Thymus (tissue), 11 donors: ENCODE data around the gene LSM3. TPM values are rescaled to one million over a fixed set of nuclear protein-coding genes. Genes with fewer than 3 reads are reported as not detected.

Experiments
- DNase-seq, 9 donors: peaks; one replicate each; pipeline ENCODE4 v3.0.0-alpha.2; 2013; ENCODE audit warnings: low spot score in 9 of 9, low read depth in 6 of 9, missing footprints in 1 of 9
- H3K27ac ChIP-seq, 2 donors: one replicate each; pipeline ENCODE4 v1.5.1; 2013; ENCODE audit warnings: control low read depth in 1 of 2, low read depth in 1 of 2, low read length in 1 of 2, mild to moderate bottlenecking in 1 of 2, moderate library complexity in 1 of 2
- H3K27me3 ChIP-seq, 2 donors: one replicate each; pipeline ENCODE4 v1.5.1; 2013; ENCODE audit warnings: low read length in 1 of 2; ENCODE audit not compliant: control insufficient read depth in 2 of 2, insufficient read depth in 1 of 2
- H3K36me3 ChIP-seq, 2 donors: one replicate each; pipeline ENCODE4 v1.5.1; 2013; ENCODE audit warnings: low read length in 1 of 2, mild to moderate bottlenecking in 1 of 2, moderate library complexity in 1 of 2; ENCODE audit not compliant: control insufficient read depth in 2 of 2, insufficient read depth in 2 of 2
- H3K4me1 ChIP-seq, 2 donors: one replicate each; pipeline ENCODE4 v1.5.1; 2013; ENCODE audit warnings: low read length in 2 of 2; ENCODE audit not compliant: control insufficient read depth in 2 of 2, insufficient read depth in 2 of 2
- H3K4me3 ChIP-seq, 2 donors: one replicate each; pipeline ENCODE4 v1.5.1; 2013; ENCODE audit warnings: low read length in 2 of 2, control low read depth in 1 of 2, mild to moderate bottlenecking in 1 of 2
- H3K9me3 ChIP-seq, 2 donors: one replicate each; pipeline ENCODE4 v1.5.1; 2013; ENCODE audit warnings: low read length in 1 of 2, mild to moderate bottlenecking in 1 of 2; ENCODE audit not compliant: control insufficient read depth in 2 of 2, insufficient read depth in 1 of 2
- WGBS: extraction: QIAGEN DNeasy Blood & Tissue Kit; methylation state at CpG from one replicate; pipeline ENCODE4 v1.1.7; 2013; 5-methylcytosine and 5-hydroxymethylcytosine counted together
- polyA plus RNA-seq: library from polyadenylated mRNA; stranded (reverse); fragments of 200-250 nt; gene quantifications from one replicate; pipeline ENCODE4 v1.2.3, GENCODE V29; 2013
- total RNA-seq: library from RNA; stranded (reverse); fragments of 120-200 nt; gene quantifications from one replicate; pipeline ENCODE4 v1.2.4, GENCODE V29; 2013
- donor health status: healthy.

Gene LSM3
- total and polyA plus RNA-seq, 2 donors: 18.3 to 20.9 TPM

DNA sequence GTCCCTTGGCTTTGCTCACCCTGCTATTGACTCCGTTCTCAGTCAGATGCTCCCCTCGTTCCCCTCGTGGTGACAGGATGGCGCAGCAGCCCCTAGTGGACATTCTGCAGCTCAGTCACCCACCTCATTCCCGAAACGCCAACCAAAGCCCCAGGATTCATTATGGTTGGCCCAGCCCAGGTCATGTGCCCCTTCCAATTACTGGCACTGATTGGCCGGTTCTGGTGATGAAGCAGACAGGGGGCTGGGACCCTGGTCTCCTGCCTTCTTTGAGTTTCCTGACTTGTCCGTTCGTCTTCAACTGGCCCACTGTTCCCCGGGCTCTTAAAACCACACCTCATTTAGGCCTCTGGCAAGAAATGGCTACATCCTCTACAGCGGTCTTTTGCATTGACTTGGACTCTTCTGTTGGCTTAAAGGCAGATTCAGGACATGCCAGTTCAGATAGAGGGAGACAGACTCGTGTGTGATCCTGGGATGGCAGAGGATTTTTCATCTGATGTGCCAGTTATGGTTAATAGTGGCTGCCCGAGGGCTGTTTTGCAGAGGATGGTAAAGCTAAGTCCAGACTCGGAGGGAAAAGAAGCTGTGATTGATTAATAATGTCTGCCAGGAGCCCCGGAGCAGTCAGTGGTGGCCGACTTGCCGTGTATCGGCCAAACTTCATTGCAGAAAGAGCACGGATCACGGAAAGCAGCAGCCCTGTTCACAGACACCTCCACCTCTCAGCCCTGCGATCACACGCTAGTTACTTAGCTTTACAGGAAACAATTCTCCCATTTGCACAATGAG is 37.8 kb downstream of the LSM3 start:
- Histone ChIP-seq H3K27ac (peak overlapping the region; percentile 30 to 60), H3K4me1 (peaks cover 0 to 3% of the 10 kb centered on the region in 2 donors), H3K9me3 (peaks cover 0 to 4% of the 10 kb centered on the region in 2 donors), H3K27me3 (no peaks in the 10 kb centered on the region), H3K36me3 (no peaks in the 10 kb centered on the region), H3K4me3 (peak overlapping the region; percentile 50 to 66)
- 41% methylated on average over 22 of the region's 22 CpGs for WGBS
- DNase-seq: peak in 8 of 9 donors; percentile 19 to 76 (median 56)

DNA sequence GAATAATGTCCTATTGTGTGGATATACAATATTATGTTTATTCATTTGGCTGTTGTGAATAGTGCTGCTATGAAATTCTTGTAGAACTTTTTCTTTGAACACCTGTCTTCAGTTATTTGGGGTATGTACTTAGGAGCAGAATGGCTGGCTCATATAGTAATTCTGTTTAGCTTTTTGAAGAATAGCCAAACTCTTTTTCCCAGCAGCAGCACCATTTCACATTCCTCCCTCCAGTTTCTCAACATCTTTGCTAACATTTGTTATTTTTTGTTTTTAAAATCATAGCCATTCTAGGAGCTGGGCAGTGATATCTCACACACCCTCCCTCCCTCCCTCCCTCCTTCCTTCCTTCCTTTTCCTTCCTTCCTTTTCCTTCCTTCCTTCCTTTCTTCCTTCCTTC is 39.7 kb downstream of the LSM3 start:
- H3K27me3 ChIP-seq: no peaks in the 10 kb centered on the region
- peaks cover 0 to 3% of the 10 kb centered on the region in 2 donors for H3K4me1 ChIP-seq
- H3K4me3 ChIP-seq: no peak overlapping the region
- H3K36me3 ChIP-seq: no peaks in the 10 kb centered on the region
- no peak overlapping the region for H3K27ac ChIP-seq
- H3K9me3 ChIP-seq: peaks cover 0 to 4% of the 10 kb centered on the region in 2 donors
- DNase-seq: no peak

DNA sequence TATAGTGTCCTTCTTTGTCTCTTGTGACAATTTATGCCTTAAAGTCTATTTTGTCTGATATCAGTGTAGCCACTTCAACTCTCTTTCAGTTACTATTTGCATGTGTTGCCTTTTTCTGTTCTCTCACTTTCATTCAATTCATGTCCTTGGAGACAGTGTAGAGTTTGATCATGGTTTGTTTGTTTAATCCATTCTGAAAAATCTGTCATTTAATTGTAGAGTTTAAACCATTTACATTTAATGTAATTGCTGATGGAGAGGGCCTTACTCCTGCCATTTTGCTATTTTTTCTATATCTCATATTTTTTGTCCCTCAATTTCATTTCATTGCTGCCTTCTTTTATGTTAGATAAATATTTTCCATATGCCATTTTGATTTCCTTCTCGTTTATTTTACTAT is 42.3 kb downstream of the LSM3 start:
- Histone ChIP-seq H3K9me3 (peaks cover 0 to 4% of the 10 kb centered on the region in 2 donors), H3K27me3 (no peaks in the 10 kb centered on the region), H3K4me3 (no peak overlapping the region), H3K4me1 (peaks cover 0 to 3% of the 10 kb centered on the region in 2 donors), H3K36me3 (no peaks in the 10 kb centered on the region), H3K27ac (no peak overlapping the region)
- no peak for DNase-seq
- 99% methylated on average over 1 of the region's 1 CpG for WGBS

DNA sequence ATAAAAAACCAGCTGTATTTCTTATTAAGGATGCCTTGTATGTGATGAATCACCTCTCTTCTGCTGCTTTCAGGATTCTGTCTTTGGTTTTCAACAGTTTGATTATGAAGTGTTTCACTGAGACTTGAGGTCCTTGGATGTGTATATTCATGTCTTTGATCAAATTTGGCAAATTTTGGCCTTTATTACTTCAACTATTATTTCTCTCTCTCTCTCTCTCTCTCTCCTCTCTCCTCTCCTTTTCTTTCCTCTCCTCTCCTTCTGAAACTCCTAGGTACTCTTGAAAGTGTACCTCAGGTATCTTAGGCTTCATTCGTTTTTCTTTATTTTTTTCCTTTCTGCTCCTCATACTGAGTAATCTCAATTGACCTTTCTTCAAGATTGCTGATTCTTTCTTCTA is 43.3 kb downstream of the LSM3 start:
- Histone ChIP-seq H3K4me1 (peaks cover 0 to under 1% of the 10 kb centered on the region in 2 donors), H3K27ac (no peak overlapping the region), H3K27me3 (no peaks in the 10 kb centered on the region), H3K4me3 (no peak overlapping the region), H3K9me3 (no peaks in the 10 kb centered on the region), H3K36me3 (no peaks in the 10 kb centered on the region)
- DNase-seq: no peak
- WGBS: 100% methylated on average over 1 of the region's 1 CpG

DNA sequence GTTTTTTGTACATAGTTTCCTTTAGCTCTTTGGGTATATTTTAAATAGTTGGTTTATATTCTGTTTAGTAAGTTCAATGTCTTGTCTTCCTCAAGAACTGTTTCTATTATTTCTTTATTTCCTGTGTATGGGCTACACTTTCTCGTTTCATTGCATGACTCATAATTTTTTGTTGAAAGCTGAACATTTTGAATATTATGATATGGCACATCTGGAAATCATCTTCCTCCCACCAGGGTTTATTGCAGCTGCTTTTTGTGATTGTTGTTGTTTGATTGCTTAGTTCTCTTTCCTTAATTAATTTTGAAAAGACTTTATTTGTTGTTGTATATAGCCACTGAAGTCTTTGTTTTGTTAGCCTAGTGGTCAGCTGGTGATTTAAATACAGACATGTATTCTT is 43.8 kb downstream of the LSM3 start:
- Histone ChIP-seq H3K4me1 (no peaks in the 10 kb centered on the region), H3K27ac (no peak overlapping the region), H3K9me3 (no peaks in the 10 kb centered on the region), H3K36me3 (no peaks in the 10 kb centered on the region), H3K4me3 (no peak overlapping the region), H3K27me3 (no peaks in the 10 kb centered on the region)
- 69% methylated on average over 1 of the region's 1 CpG for WGBS
- no peak for DNase-seq

DNA sequence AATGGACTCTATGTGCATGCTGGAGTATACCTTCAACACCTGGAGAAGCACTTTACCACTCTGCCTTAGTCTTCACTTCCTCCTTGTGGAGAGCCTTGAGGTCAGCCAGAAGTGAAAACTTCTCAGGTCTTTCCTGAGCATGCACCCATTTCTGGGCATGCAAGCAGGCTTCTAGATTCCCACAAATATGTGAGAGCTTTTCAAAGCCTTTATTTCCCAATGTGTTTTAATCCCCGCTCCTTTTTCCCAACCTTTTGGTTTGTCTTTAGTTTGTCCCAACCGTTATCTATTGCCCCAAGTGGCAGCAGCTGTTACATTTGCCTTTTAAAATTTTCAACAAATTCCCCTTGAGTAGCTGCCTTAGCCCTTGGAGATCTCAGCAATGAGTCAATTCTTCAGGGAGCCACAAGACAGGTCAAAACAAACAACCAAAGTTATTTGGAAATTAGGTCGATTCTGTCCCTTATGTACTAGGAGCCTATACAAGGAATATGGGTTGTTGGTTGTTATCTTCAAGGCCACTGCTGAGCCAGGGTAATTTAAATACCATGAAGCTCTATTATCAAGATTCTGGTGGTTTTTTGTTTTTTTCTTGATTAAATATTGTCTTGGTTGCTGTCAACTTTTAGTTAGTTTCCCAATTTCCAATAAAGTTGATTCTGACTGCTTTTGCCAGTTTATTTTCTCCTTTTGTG is 44.4 kb downstream of the LSM3 start:
- H3K36me3 ChIP-seq: no peaks in the 10 kb centered on the region
- H3K4me1 ChIP-seq: no peaks in the 10 kb centered on the region
- no peaks in the 10 kb centered on the region for H3K9me3 ChIP-seq
- H3K27ac ChIP-seq: no peak overlapping the region
- no peak for DNase-seq
- 97% methylated on average over 3 of the region's 3 CpGs for WGBS
- no peaks in the 10 kb centered on the region for H3K27me3 ChIP-seq
- H3K4me3 ChIP-seq: no peak overlapping the region

DNA sequence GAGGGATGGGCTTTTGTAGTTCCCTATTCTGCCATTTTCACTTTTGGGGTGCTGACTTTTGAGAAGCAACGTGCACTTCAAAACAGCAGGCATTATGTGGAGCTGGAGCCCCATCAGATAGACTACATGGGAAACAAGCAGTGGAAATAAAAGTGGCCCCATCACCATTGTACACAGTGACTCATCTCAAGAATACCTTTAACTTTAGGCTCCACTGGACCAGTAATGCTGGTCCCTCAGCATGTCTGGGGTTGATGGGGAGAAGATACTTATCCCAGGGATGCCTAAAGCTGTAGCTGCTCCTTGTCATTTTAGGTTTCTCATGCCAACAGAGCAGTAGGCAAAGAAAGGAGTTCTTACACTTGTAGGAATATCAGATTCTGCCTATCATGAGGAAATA is 45.0 kb downstream of the LSM3 start:
- Histone ChIP-seq H3K27ac (no peak overlapping the region), H3K36me3 (no peaks in the 10 kb centered on the region), H3K27me3 (no peaks in the 10 kb centered on the region), H3K4me3 (no peak overlapping the region), H3K9me3 (no peaks in the 10 kb centered on the region), H3K4me1 (no peaks in the 10 kb centered on the region)
- no peak for DNase-seq
- 93% methylated on average over 1 of the region's 1 CpG for WGBS

DNA sequence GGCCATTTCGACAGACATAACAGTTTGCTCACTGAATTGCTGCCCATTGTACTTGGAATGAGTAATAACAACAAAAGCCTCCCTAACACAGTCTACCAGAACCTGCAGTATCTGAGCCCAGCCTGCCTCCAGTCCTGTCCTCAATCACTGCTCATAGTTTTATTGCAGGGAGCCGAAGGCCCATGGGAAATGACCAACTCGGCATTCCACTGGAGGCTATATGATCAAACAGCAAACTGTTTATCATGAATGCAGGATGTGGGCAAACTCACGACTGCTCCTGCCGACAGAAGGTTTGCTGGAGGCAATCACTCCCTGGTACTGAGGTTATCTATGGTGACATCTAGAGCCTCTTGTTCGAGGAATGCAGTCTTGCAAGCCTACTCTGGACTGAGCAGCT is 46.3 kb downstream of the LSM3 start:
- H3K4me1 ChIP-seq: no peaks in the 10 kb centered on the region
- no peaks in the 10 kb centered on the region for H3K36me3 ChIP-seq
- H3K27ac ChIP-seq: no peak overlapping the region
- DNase-seq: no peak
- no peaks in the 10 kb centered on the region for H3K9me3 ChIP-seq
- no peak overlapping the region for H3K4me3 ChIP-seq
- 68% methylated on average over 6 of the region's 6 CpGs for WGBS
- no peaks in the 10 kb centered on the region for H3K27me3 ChIP-seq

DNA sequence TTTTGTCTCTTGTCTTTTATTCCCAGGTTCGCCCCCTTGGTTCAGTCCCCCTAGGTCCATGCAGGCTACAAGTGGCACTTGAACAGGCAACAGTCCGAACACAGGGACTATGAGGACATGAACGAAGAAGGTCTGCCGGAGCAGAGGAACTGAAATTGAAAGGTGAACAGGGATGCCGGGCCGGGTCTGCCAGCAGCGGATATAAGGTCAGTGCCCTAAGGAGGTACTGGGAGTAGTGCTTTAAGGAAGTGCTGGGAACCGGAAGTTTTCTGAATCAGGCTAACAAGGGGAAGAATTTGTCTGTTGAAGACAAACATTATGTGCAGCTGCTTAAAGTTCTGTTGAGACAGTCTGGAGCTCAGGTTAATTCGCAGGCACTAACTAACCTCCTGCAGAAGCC is 46.8 kb downstream of the LSM3 start:
- Histone ChIP-seq H3K27ac (no peak overlapping the region), H3K36me3 (no peaks in the 10 kb centered on the region), H3K27me3 (no peaks in the 10 kb centered on the region), H3K4me1 (no peaks in the 10 kb centered on the region), H3K9me3 (no peaks in the 10 kb centered on the region), H3K4me3 (no peak overlapping the region)
- 66% methylated on average over 9 of the region's 9 CpGs for WGBS
- DNase-seq: no peak
